HG02870 (cell line): Measurements from ENCODE around the gene SLC38A7.
A peak's percentile ranks its signal among the peaks of the same experiment; 100 is the strongest.
"Not testable (repeated sequence)": the region's sequence is repeated elsewhere in the genome, so short reads cannot be mapped to it uniquely, and the experiment has no call there.

ENCODE experiments used
- ATAC-seq: cut with Tn5 transposase; IDR thresholded peaks from one replicate; pipeline ENCODE4 v1.9.1; 2021; ENCODE audit warnings: mild to moderate bottlenecking, moderate library complexity; ENCODE audit not compliant: unreplicated experiment

SLC38A7 gene

DNA sequence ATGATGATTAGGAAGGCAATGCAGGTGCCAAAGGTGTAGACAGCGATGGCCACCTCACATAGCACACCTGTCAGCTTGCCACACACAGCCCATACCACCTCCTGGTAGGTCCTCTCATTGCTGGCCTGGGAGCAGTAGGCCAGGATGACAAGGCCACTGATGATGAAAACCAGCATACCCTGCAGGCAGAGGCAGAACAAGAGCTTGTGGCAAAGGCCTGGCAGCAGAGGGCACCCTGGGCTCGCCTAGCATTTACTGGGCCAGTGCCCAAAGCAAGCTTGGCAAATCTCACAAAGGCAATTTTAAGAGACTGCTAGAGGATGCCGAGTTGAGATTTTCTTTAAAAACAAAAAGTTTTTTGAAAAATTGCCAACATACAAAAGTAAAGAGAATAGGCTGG lies 5.9 kb downstream of the SLC38A7 start:
- no peak for ATAC-seq

DNA sequence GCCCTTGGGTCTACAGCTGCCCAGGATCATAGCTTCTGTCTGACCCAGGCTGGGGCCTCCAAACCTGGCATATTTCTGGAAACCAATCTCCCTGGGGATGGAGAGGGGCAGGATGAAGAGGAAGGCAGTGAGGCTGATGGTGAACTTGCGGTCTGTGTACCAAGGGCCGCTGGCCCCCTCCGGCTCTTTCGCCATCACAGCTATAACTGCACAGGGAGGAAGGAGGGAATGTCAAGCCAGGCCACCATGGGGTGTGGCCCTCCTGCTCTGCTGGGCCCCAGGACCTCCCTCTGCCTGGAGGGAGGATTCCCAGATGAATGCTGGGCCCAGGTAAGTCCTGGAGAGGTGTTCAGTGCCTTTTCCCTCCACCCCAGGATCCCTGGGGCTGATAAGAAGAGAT lies 6.3 kb downstream of the SLC38A7 start:
- ATAC-seq: no peak

DNA sequence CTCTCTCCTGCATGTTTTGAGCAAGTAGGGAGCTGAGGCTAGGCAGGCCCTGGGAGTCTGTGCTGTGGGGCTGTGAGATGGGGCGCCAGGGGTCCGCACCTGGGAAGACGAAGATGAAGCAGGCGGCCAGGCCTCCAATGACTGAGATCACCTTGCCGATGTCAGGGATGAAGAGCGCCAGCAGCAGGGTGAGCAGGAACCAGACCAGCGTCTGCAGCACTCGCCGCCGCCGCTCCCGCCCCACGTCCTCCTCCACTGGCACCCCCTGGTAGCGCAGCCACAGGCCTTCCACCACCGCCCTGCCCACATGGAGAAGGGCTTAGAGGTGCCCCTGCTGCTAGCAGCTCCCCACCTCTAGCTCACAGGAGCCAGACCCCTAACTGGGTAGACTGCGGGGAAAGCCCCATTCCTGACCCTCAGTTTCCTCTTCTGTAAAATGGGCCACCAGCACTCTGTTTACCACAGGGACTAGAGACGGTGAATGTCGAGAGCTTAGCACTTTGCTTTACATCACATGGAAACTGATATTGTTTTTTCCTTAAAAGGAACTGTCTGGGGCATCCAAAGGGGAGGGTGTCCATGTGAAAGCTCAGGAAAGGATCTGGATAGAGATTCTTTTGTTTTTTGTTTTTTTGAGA lies 13.5 kb downstream of the SLC38A7 start:
- ATAC-seq: no peak

DNA sequence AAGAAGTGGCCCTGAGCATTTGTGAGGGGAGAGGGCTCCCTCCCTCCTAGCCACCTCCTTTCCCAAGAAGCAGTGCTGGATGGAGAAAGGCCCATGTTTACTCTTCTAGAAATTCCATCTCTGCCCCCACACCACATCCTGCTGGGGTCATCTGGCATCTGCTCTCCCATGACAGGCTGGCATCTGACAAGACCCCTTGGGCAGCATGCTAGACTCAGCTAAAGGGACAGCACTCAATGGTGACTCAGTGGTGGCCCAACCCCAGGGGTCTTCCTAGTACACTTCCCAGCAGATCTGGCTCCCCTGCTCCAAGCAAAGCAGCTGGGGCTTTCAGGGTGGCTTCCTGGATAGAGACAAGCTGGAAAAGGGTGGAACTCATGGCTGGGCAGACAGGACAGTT lies 14.4 kb downstream of the SLC38A7 start:
- no peak for ATAC-seq

DNA sequence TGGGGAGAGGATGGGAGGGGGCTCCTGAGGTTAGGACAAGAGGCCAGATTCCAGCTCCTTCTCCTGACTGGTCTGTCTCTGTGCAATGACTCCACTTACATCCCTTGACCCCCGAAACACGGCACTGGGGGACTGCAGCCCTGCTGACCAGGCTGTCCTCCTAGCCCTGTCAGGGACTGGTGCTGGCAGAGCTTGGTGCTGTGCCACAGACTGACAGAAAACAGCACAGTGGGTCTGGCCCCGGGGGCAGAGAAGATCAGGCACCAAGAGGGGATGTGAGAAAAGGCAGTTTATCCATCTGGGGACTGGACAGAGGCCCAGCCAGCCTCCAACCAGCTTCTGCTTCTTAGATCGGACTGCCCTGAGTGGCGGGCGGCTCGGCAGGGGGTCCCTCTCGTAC lies 19.4 kb downstream of the SLC38A7 start:
- ATAC-seq: no peak

DNA sequence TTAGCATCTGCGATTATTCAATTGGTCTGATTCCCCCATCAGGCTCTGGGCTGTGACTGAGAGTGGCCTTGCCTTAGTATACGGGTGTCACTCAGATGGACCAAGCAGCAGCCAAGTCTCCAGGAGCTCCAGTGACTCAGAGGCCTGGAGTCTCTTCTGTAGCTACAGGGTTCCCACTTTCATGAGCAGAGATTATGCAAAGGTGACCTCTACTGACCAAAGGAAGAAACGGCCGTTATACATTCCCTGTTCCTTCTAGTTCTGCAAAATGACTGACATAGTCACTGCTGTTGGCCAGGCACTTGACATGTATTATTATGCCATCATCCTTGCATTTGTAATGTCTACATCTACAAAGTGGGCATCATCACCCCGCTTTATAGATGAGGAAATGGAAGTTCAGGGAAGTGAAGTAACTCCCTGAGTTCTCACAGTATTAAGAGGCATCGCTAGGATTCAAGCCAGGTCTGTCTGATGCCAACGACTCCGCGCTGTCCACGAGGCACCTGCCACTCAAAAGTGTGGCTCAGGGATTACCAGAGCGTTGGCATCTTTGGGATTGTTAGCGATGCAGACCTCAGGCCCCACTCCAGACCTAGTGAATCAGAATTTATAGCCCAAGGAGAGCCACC lies 23.3 kb downstream of the SLC38A7 start:
- peak; percentile 87 for ATAC-seq

DNA sequence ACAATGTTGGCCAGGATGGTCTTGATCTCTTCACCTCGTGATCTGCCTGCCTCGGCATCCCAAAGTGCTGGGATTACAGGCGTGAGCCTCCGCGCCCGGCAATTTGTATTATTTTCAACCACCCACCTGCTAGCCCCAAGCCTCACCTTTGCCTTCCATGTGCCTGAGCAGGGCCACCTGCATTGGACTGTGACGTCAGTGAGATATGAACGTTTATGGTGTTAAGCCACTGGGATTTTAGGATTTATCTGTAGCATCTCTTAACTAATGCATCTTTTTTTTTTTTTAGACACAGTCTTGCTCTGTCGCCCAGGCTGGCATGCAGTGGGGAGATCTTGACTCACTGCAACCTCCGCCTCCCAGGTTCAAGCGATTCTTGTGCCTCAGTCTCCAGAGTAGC lies 24.7 kb downstream of the SLC38A7 start:
- not testable (repeated sequence) for ATAC-seq

DNA sequence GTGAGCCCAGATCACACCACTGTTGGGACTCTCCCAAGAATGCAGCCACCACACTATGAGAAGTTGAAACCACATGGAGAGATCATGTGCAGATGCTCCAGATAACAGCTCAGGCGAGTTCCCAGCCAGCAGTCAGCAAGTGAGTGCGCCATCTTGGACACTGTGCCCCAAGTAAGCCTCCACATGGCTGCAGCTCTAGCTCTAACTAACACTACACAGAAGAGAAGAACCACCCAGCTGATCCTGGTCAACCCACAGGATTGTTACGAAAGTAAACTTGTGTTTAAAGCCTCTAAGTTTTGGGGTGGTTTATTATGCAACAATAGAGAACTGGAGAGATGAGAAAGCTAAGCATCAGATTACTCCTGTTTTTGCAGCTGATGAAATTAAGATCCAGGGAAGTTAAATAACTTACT lies 25.8 kb downstream of the SLC38A7 start:
- no peak for ATAC-seq

DNA sequence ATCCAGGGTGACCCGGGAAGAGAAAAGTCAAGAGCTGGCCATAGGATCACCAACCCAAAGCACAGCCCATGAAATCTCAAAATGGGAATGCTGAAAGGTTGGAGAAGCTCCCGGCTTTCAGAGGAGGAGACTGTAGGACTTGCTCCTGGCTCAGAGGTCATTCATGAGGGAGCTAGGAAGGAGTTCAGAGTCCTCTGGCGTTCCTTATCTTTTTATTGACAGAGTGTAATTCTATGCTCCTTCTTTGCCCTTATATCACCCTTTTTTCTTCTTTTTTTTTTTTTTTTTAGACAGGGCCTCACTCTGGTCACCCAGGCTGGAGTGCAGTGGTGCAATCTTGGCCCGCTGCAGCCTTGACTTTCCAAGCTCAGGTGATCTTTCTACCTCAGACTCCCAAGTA lies 27.7 kb downstream of the SLC38A7 start:
- ATAC-seq: no peak

DNA sequence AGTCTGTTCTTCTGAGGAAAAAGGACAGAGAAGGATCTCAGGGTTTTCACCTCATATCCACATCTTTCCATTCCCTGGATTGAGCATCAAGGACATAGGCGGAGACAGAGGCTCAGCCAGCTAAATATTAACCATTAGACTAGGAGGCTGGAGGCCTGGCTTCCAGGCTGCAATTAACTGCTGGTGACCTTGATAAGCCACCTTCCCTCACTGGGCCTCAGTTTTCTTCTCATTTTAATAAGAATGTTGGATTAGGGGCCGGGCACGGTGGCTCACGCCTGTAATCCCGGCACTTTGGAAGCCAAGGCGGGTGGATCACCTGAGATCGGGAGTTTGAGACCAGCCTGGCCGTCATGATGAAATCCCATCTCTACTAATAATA lies 29.4 kb downstream of the SLC38A7 start:
- no peak for ATAC-seq

DNA sequence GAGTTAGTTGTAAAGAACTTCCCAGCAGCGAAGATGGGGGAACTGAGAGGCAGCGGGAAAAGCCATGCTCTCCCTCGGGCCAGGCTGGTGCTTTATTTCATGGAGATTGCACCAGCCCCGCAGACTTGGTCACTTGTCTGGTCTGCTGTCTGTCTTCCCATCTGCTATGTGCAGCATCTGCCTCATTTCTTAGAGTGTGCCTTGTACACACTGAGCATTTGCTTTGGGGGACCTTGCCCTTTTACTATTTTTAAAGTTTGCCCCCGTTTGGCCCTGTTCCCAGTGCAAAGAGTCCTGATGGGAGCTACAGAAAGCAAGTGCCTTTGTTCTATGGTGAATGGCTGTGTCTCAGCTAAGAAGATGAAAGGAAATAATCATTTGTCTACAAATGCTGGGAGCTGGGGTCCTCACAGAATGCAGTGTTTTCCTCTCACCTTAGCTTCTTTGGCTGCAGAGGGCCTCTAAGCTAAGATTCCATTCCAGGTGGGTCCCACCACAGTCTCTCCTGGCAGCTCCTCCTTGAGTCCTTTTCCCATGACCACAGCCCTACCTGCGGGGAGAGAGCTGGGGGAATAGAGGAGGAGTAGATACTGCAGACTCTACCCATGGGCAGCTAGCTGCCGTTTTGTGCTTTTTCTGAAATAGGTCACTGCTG lies 29.9 kb downstream of the SLC38A7 start:
- ATAC-seq: no peak

DNA sequence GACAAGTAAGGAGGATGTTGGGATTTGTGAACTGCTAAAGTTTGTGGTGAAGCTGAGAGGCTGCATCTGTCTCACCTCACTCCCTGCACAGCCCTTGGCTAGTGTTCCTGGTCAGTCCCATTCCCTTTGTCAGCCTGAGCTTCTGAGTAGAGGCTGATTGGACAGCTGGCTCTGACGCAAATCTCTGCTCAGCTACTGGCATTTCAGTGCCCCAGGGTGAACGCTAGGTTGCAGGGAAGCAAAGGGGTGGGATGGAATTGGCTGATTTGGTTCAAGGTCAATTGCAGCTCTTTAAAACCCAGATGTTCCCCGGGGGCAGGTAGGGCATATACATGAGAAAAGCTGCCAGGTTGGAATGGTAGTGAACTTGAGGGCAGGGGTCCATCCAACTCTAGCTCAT lies 31.8 kb downstream of the SLC38A7 start:
- ATAC-seq: no peak

DNA sequence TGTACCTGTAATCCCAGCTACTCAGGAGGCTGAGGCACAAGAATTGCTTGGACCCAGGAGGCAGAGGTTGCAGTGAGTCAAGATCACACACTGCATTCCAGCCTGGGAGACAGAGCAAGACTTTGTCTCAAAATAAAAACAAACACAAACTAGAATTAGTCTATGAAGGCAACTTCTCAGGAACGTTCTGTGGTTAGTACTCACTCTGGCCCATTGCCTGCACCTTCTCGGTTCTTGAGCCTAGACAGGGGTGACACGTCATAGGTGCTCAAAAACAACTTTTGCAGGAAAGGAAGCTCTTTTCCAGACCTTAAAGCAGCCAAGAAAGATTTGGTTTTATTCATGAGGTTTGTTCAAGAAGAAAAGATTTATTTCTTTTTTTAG lies 32.6 kb downstream of the SLC38A7 start:
- ATAC-seq: no peak

DNA sequence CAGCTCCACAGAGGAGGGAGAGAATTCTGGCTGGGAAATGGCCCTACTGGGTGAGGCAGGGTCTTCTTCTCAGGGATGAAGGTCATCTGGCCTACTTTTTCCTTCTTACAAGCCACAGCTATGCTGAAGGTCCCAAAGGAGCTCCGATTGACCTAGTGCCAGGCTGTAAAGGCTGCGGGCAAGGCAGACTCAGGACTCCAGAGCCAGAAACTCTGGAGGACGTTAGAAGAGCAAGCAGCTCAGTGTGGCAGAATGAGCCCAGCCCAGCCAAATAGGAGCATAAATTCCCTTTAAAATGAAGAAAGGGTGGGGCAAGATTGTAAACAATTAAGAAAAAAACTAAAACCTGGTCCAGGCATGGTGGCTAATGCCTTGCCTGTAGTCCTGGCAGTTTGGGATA lies 34.9 kb downstream of the SLC38A7 start:
- ATAC-seq: no peak

DNA sequence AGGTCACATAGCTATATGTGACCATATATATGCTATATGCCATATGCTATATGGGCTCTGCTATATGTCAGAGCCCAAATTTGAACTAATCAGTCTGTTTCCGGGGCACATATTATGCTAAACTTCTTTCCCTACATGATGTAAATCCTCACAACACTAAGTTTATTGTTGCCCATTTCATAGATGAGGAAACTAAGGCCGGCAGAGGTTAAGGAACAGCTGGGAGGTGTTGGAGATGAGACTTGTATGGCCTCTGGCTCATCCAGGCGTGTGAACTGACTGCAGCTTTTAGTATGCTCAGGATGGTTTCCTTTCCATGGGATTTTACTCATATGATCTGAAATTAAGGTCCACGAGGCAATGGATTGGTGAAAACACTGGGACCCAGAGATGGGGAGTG lies 37.5 kb downstream of the SLC38A7 start:
- no peak for ATAC-seq

DNA sequence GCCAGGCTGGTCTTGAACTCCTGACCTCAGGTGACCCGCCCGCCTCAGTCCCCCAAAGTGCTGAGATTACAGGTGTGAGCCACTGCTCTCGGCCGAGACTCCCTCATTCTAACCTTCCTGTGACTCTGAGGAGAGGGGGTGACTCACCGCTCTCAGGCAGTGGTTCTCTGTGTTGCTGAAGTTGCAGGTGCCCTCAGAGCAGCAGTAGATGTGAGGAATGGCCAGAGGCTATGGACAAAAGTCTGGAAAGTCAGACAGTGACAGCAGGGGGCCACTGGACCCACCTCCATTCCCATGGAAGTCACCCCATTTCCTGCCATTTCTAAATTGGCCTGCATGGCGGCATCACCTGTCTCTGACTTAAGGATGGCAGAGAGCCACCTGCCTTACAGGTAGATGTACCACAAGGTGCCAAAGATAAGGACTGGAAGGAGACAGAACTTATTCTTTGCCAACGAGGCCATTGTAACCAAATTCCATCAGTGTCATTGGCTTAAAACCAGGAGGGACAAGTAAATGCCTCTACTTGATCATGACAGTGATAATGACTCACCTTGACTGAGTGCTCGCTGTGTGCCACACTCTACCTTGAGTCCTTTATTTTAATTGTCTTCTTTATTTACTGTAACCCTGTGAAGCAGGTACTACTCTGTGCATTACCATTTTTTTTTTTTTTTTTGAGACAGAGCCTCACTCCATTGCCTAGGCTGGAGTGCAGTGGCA lies 39.6 kb downstream of the SLC38A7 start:
- ATAC-seq: no peak

DNA sequence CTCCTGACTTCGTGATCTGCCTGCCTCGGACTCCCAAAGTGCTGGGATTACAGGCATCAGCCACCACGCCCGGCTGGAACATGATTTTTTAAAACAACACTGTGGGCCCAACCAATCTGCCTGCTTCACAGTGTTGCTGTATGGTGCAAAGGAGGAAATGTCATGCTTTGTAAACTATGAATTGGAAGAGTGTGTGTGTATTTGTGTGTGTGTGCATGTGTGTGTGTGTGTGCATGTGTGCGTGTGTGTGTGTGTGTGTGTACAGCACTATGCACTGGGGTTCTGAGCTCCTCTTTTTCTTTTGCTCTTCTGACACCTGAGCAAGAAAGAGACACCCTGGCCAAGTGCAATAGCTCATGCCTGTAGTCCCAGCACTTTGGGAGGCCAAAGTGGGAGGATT lies 40.5 kb downstream of the SLC38A7 start:
- ATAC-seq: no peak

DNA sequence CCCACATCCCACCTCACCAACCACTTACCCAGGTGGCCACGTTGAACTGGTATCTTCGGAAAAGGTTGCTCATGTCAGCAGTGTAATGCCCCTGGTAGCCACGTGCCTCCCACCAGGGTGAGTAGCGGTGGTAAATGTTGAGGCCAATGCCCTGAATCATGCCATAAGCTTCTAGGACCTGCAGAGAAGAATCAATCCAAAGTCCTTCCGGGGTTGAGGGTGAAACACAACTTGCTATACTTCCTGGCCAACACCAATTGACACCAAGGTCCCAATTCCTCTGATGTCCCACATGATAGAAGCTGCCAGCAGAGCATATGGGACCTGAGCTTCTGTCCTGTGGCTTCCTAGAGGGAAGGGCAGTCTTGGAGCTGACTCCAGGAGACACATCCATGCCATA lies 43.6 kb downstream of the SLC38A7 start:
- ATAC-seq: no peak

DNA sequence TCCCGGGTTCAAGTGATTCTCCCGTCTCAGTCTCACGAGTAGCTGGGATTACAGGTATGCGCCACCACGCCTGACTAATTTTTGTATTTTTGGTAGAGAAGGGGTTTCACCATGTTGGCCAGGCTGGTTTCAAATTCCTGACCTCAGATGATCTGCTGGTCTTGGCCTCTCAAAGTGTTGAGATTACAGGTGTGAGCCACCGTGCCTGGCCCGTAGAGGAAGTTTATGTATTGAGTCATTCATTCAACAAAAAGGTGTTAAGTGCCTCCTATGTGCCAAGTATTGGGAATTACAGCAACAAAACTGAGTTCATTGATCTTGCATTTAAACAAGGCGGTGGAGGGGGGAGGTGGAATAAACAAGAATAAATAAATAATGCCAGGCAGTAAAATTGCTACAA lies 44.7 kb downstream of the SLC38A7 start:
- ATAC-seq: no peak

DNA sequence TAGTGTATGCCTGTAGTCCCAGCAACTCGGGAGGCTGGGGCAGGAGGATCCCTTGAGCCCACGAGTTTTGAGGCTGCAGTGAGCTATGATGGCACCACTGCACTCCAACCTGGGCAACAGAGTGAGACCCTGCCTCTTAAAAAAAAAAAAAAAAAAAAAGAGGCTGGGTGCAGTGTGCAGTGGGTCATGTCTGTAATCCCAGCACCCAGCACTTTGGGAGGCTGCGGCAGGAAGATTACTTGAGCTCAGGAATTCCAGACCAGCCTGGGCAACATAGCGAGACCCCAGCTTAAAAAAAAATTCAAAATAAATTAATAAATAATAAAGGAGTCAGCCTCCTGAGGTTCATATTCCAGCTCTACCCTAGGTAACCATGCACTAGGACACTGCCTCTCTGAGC lies 45.3 kb downstream of the SLC38A7 start:
- ATAC-seq: no peak

DNA sequence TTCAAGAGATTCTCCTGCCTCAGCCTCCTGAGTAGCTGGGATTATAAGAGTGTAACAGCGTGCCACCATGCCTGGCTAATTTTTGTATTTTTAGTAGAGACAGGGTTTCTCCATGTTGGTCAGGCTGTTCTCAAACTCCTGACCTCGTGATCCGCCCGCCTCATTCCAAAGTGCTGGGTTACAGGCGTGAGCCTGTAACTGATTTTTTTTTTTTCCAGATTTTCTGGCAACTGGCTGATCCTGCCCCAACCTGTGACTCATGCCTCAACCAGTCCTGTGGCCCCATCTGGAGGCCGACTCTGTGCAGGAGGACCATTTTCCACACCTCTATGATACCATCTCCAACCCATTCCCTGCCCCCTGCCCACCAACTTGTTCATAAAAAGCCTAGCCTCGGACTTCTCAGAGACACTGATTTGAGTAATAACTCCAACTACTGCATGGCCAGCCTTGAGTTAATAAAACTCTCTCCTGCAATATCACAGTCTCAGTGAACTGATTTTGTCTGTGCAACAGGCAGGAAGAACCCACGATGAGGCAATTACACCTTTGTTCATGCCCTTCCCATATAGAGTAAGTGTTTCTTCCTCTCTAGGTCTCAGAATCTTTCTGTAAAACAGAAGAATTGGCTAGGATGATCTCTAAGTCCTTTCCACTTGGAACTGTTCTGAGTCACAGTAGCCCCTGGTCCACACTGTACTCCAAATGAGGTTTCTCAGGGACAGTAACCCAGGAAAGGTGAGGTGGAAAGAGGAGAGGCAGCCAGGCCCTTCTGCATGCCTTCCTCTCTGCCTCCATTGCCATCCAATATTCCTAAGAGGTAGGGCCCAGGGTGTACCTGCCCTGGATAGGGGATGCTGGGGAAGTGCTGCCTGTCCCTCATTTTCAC lies 46.2 kb downstream of the SLC38A7 start:
- ATAC-seq: no peak
